Adrenal gland (tissue), 5 donors: Measurements from ENCODE around the gene NAT9.

Source experiments
- POLR2A ChIP-seq, 2 donors: fragments of 450-650 bp; IDR thresholded peaks; one replicate each; pipeline ENCODE4 v1.6.1; 2017; ENCODE audit warnings: antibody characterized with exemption in 2 of 2, mild to moderate bottlenecking in 2 of 2, moderate library complexity in 1 of 2
- TF ChIP-seq, protein P1 (sequence below), 6 experiments: fragments of 450-650 bp in 4 of 6; fragments of 200-600 bp in 2 of 6; sonication (generic) in 1 of 6; IDR thresholded peaks; 1 replicate in 5 of 6; 2 replicates in 1 of 6; pipeline versions ENCODE4 v1.5.1 to v1.8.0; 2016 to 2021; ENCODE audit warnings: antibody characterized with exemption in 6 of 6, mild to moderate bottlenecking in 2 of 6, moderate library complexity in 1 of 6
- donor health status: DM: no; HTN: no; CAD: no.

DNA sequence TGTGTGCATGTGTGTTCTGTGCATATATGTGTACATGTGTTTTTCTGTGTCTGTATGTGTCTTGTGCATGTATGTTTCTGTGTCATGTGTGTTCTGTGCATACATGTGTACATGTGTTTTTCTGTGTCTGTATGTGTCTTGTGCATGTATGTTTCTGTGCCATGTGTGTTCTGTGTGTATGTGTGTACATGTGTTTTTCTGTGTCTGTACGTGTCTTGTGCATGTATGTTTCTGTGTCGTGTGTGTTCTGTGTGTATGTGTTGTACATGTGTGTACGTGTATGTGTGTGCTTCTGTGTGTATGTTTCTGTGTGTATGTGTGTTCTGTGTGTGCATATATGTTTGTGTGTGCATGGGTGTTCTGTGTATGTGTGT, 47.5 kb downstream of the NAT9 start:
- TF ChIP-seq, protein P1, sequence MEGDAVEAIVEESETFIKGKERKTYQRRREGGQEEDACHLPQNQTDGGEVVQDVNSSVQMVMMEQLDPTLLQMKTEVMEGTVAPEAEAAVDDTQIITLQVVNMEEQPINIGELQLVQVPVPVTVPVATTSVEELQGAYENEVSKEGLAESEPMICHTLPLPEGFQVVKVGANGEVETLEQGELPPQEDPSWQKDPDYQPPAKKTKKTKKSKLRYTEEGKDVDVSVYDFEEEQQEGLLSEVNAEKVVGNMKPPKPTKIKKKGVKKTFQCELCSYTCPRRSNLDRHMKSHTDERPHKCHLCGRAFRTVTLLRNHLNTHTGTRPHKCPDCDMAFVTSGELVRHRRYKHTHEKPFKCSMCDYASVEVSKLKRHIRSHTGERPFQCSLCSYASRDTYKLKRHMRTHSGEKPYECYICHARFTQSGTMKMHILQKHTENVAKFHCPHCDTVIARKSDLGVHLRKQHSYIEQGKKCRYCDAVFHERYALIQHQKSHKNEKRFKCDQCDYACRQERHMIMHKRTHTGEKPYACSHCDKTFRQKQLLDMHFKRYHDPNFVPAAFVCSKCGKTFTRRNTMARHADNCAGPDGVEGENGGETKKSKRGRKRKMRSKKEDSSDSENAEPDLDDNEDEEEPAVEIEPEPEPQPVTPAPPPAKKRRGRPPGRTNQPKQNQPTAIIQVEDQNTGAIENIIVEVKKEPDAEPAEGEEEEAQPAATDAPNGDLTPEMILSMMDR (IDR thresholded peaks at IDR 0.05), result no peak
- TF ChIP-seq POLR2A (IDR thresholded peaks at IDR 0.05), result no peak
